ENCODE results near the gene CDH13.

DNA sequence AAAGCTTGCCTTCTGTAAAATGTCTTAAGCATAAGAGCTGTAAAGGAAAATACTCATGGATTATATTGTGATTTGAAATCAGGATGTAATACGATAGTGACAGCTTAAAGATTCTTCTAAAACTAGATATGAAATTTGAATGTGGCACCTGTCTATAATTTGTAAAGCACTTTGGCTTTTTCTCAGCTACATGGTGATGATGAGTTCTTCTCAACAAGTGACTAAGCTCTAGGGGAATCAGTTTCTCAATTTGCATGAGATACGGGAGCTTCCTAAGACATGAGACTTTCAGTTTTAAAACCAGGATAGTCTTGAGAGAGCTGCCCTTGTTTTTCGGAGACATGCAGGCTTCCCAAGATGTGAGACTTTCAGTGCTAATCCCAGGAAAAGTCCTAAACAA lies 439.2 kb downstream of the CDH13 start:
- TF ChIP-seq, protein P1, sequence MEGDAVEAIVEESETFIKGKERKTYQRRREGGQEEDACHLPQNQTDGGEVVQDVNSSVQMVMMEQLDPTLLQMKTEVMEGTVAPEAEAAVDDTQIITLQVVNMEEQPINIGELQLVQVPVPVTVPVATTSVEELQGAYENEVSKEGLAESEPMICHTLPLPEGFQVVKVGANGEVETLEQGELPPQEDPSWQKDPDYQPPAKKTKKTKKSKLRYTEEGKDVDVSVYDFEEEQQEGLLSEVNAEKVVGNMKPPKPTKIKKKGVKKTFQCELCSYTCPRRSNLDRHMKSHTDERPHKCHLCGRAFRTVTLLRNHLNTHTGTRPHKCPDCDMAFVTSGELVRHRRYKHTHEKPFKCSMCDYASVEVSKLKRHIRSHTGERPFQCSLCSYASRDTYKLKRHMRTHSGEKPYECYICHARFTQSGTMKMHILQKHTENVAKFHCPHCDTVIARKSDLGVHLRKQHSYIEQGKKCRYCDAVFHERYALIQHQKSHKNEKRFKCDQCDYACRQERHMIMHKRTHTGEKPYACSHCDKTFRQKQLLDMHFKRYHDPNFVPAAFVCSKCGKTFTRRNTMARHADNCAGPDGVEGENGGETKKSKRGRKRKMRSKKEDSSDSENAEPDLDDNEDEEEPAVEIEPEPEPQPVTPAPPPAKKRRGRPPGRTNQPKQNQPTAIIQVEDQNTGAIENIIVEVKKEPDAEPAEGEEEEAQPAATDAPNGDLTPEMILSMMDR (IDR thresholded peaks at IDR 0.05): no peak
- TF ChIP-seq POLR2A (IDR thresholded peaks at IDR 0.05): no peak

Measured in adrenal gland (tissue), 5 donors.